IMR-90 (cell line): ENCODE measurements around the gene PLPP4. TPM values are rescaled to one million over a fixed set of nuclear protein-coding genes. Genes with fewer than 3 reads are reported as not detected.

ENCODE experiments used
- ATAC-seq: fragments of 200-7000 bp; cut with Tn5 transposase; 2 replicates; pipeline ENCODE4 v1.9.1; 2020; ENCODE audit warnings: low read depth, mild to moderate bottlenecking, moderate library complexity
- BruUV-seq: library from RNA; stranded (reverse); fragments of 400-500 nt; replicated peaks from 2 replicates; lab custom pipeline; 2021; lab: Mats Ljungman, UMichigan
- CTCF ChIA-PET: fragments of 300-600 bp; formaldehyde crosslinking; extraction: SDS; loops from one replicate; lab custom pipeline; 2021; ENCODE audit warnings: antibody characterized with exemption; lab: Yijun Ruan, JAX
- POLR2A ChIA-PET: fragments of 300-600 bp; sonication (Branson Sonifier 250); formaldehyde crosslinking; loops from one replicate; lab custom pipeline; 2022; ENCODE audit warnings: antibody characterized with exemption; ENCODE audit not compliant: unreplicated experiment; lab: Charles Lee
- DNase-seq: peaks from one replicate; pipeline ENCODE4 v3.0.0; 2013
- H2AFZ ChIP-seq: replicated peaks from 2 replicates; pipeline ENCODE3; 2013; ENCODE audit warnings: low read length, mild to moderate bottlenecking; ENCODE audit not compliant: poor library complexity
- H2AK5ac ChIP-seq: 2 replicates; pipeline ENCODE4 v1.6.1; 2013; ENCODE audit warnings: low read depth, low read length, inconsistent platforms
- H2AK9ac ChIP-seq: replicated peaks from 2 replicates; pipeline ENCODE3; 2013; ENCODE audit warnings: mild to moderate bottlenecking, low read depth, low read length, moderate library complexity; ENCODE audit not compliant: poor library complexity
- H2BK120ac ChIP-seq: 2 replicates; pipeline ENCODE4 v1.6.1; 2013; ENCODE audit warnings: low read depth, low read length, inconsistent platforms
- H2BK15ac ChIP-seq: 3 replicates; pipeline ENCODE4 v1.6.1; 2013; ENCODE audit warnings: low read depth, low read length, inconsistent platforms
- H2BK20ac ChIP-seq: 2 replicates; pipeline ENCODE4 v1.6.1; 2013; ENCODE audit warnings: low read depth, mild to moderate bottlenecking, inconsistent platforms, low read length, moderate library complexity
- H2BK5ac ChIP-seq: 2 replicates; pipeline ENCODE4 v1.6.1; 2013; ENCODE audit warnings: mild to moderate bottlenecking, low read depth, low read length, inconsistent platforms; ENCODE audit not compliant: poor library complexity, severe bottlenecking
- H3K14ac ChIP-seq: replicated peaks from 2 replicates; pipeline ENCODE4 v1.6.1; 2013; ENCODE audit warnings: low read depth, low read length, inconsistent platforms
- H3K18ac ChIP-seq: 2 replicates; pipeline ENCODE4 v1.6.1; 2013; ENCODE audit warnings: low read depth, low read length, control low read depth
- H3K23ac ChIP-seq: 2 replicates; pipeline ENCODE4 v1.6.1; 2013; ENCODE audit warnings: low read depth, low read length, inconsistent platforms
- H3K27ac ChIP-seq: 2 replicates; pipeline ENCODE4 v1.5.1; 2013; ENCODE audit warnings: mild to moderate bottlenecking, control low read depth, low read length; ENCODE audit not compliant: insufficient read depth
- H3K27me3 ChIP-seq: 2 replicates; pipeline ENCODE4 v1.6.1; 2013; ENCODE audit warnings: low read length; ENCODE audit not compliant: control insufficient read depth, insufficient read depth
- H3K36me3 ChIP-seq: 2 replicates; pipeline ENCODE4 v1.6.1; 2013; ENCODE audit warnings: low read length, mixed read lengths; ENCODE audit not compliant: control insufficient read depth, insufficient read depth
- H3K4ac ChIP-seq: 2 replicates; pipeline ENCODE4 v1.6.1; 2013; ENCODE audit warnings: low read depth, low read length, inconsistent platforms
- H3K4me1 ChIP-seq: 2 replicates; pipeline ENCODE4 v1.6.1; 2013; ENCODE audit warnings: low read length, mixed read lengths; ENCODE audit not compliant: control insufficient read depth, insufficient read depth
- H3K4me2 ChIP-seq: 2 replicates; pipeline ENCODE4 v1.6.1; 2013; ENCODE audit warnings: low read depth, mild to moderate bottlenecking, control low read depth, low read length, moderate library complexity
- H3K4me3 ChIP-seq: 2 replicates; pipeline ENCODE4 v1.5.1; 2013; ENCODE audit warnings: low read depth, mild to moderate bottlenecking, control low read depth, low read length, moderate library complexity; ENCODE audit not compliant: insufficient read depth
- H3K56ac ChIP-seq: 2 replicates; pipeline ENCODE4 v1.6.1; 2013; ENCODE audit warnings: low read length, inconsistent platforms; ENCODE audit not compliant: insufficient read depth; ENCODE audit errors: extremely low read depth
- H3K79me1 ChIP-seq, 2 experiments: 2 replicates each; pipeline ENCODE4 v1.6.1; 2013; ENCODE audit warnings: low read length in 2 of 2, inconsistent platforms in 1 of 2, low read depth in 1 of 2
- H3K9ac ChIP-seq: 2 replicates; pipeline ENCODE4 v1.6.1; 2013; ENCODE audit warnings: low read depth, low read length, control low read depth
- H3K9me1 ChIP-seq: 2 replicates; pipeline ENCODE4 v1.6.1; 2013; ENCODE audit warnings: low read length, inconsistent platforms; ENCODE audit not compliant: insufficient read depth
- H3K9me3 ChIP-seq: 2 replicates; pipeline ENCODE4 v1.6.1; 2013; ENCODE audit warnings: low read length; ENCODE audit not compliant: control insufficient read depth, insufficient read depth
- H4K20me1 ChIP-seq: 2 replicates; pipeline ENCODE4 v1.6.1; 2013; ENCODE audit warnings: low read length, inconsistent platforms; ENCODE audit not compliant: insufficient read depth
- H4K5ac ChIP-seq: 2 replicates; pipeline ENCODE4 v1.6.1; 2013; ENCODE audit warnings: mild to moderate bottlenecking, low read depth, low read length, control low read depth
- H4K8ac ChIP-seq, 2 experiments: 2 replicates each; pipeline ENCODE4 v1.6.1; 2013; ENCODE audit warnings: low read depth in 2 of 2, low read length in 2 of 2, control low read depth in 1 of 2, inconsistent platforms in 1 of 2
- H4K91ac ChIP-seq: 2 replicates; pipeline ENCODE4 v1.6.1; 2013; ENCODE audit warnings: low read depth, low read length, inconsistent platforms; ENCODE audit not compliant: insufficient read depth
- CEBPB ChIP-seq: IDR thresholded peaks from 2 replicates; pipeline ENCODE4 v1.6.1; 2012; ENCODE audit warnings: low read depth, low read length, improper control_type of control experiment
- CTCF ChIP-seq: conservative IDR thresholded peaks from 2 replicates; pipeline ENCODE4 v1.5.1; 2012; ENCODE audit warnings: mild to moderate bottlenecking, low read depth, low read length, improper control_type of control experiment
- MAZ ChIP-seq: IDR thresholded peaks from 2 replicates; pipeline ENCODE4 v1.6.1; 2012; ENCODE audit warnings: low read depth, mild to moderate bottlenecking, low read length, improper control_type of control experiment, moderate library complexity, borderline replicate concordance
- MXI1 ChIP-seq: IDR thresholded peaks from 2 replicates; pipeline ENCODE4 v1.6.1; 2012; ENCODE audit warnings: low read depth, mild to moderate bottlenecking, low read length, moderate library complexity, borderline replicate concordance
- NFE2L2 ChIP-seq: fragments of 150-350 bp; IDR thresholded peaks from 2 replicates; pipeline ENCODE4 v1.6.1; 2016; ENCODE audit warnings: low read depth, mild to moderate bottlenecking, low read length
- POLR2A ChIP-seq: IDR thresholded peaks from 2 replicates; pipeline ENCODE4 v1.6.1; 2012; ENCODE audit warnings: mild to moderate bottlenecking, low read depth, low read length
- RAD21 ChIP-seq: IDR thresholded peaks from 2 replicates; pipeline ENCODE4 v1.6.1; 2012; ENCODE audit warnings: low read length, improper control_type of control experiment
- SMC3 ChIP-seq: fragments of 150-350 bp; IDR thresholded peaks from 2 replicates; pipeline ENCODE4 v1.6.1; 2016; ENCODE audit warnings: low read depth, mild to moderate bottlenecking, antibody characterized with exemption, low read length, moderate library complexity
- WGBS, 2 experiments: methylation state at CpG; one replicate each; pipeline versions ENCODE4 v1.1.5 to v1.1.7; 2013; ENCODE audit warnings: missing lambda C conversion rate in 2 of 2; ENCODE audit not compliant: insufficient read length in 1 of 2; ENCODE audit errors: extremely low coverage in 2 of 2; 5-methylcytosine and 5-hydroxymethylcytosine counted together
- dilution Hi-C: fragments of 300-500 bp; cut with HindIII; formaldehyde crosslinking; loops from one replicate; pipeline ENCODE4 v1.14.3; 2018; ENCODE audit warnings: low sequenced_read_pairs; ENCODE audit not compliant: unreplicated experiment
- in situ Hi-C: fragments of 300-500 bp; cut with MboI; formaldehyde crosslinking; loops from 3 replicates; pipeline ENCODE4 v1.14.3; 2019; ENCODE audit warnings: low sequenced_read_pairs, inconsistent platforms, mixed read lengths
- intact Hi-C: fragments of 100-400 bp; cut with micrococcal nuclease; formaldehyde crosslinking; loops from 2 replicates; pipeline ENCODE4 v1.10.0; 2022
- polyA plus RNA-seq, 3 experiments: library from polyadenylated mRNA; depleted of rRNA; stranded (reverse); fragments of >200 nt; gene quantifications; 2 replicates each; pipeline ENCODE4 v1.2.3, GENCODE V29; 2012; ENCODE audit warnings: low replicate concordance in 1 of 3
- total RNA-seq: library from RNA; depleted of rRNA; stranded (reverse); fragments of >200 nt; gene quantifications from 2 replicates; pipeline ENCODE4 v1.2.3, GENCODE V29; 2012

The PLPP4 gene
- total and polyA plus RNA-seq, 2 of the 4 experiments (the other 2 are of a cell fraction): 0.18 to 0.60 TPM

GRCh38 chr10:120423431-120424197 is 33.4 kb upstream of the PLPP4 start:
- H3K4me1 ChIP-seq: no peaks in the 10 kb centered on the region
- H4K20me1 ChIP-seq: no peaks in the 10 kb centered on the region
- intact Hi-C loops (no loop called here), dilution Hi-C loops (no loop called here), in situ Hi-C loops (no loop called here)
- H3K56ac ChIP-seq: no peak overlapping the region
- no peak overlapping the region for H2BK20ac ChIP-seq
- H3K14ac ChIP-seq: no peak overlapping the region
- TF ChIP-seq CTCF (peak; percentile 40), CEBPB (no peak), NFE2L2 (no peak), SMC3 (no peak), MAZ (no peak), MXI1 (no peak), POLR2A (no peak), RAD21 (peak; percentile 23; the same call in 1 of the 2 replicates)
- H3K18ac ChIP-seq: no peak overlapping the region
- no peaks in the 10 kb centered on the region for H3K27me3 ChIP-seq
- no peak overlapping the region for H3K4me2 ChIP-seq
- ChIA-PET POLR2A (no interaction called here), CTCF (interaction anchor here (0.7 to 1.7 kb wide), 8 partner anchors 10 to 315 kb away, joined by 3 to 5 read pairs (median 3); no protein-coding TSS in a partner anchor)
- no peak overlapping the region for H2BK15ac ChIP-seq
- no peak overlapping the region for H4K91ac ChIP-seq
- no peak overlapping the region for H2AK5ac ChIP-seq
- H3K9ac ChIP-seq: no peak overlapping the region
- no peaks in the 10 kb centered on the region for H3K9me1 ChIP-seq
- no peak overlapping the region for H4K5ac ChIP-seq
- no peak for ATAC-seq
- H3K4ac ChIP-seq: no peak overlapping the region
- H3K79me1 ChIP-seq: no peaks in the 10 kb centered on the region
- H3K36me3 ChIP-seq: no peaks in the 10 kb centered on the region
- H3K27ac ChIP-seq: no peak overlapping the region
- no CpG with 5 or more reads among the region's 8 CpGs for WGBS, 2 experiments
- no peak overlapping the region for H2BK120ac ChIP-seq
- H2BK5ac ChIP-seq: no peak overlapping the region
- H4K8ac ChIP-seq: no peak overlapping the region
- H3K4me3 ChIP-seq: no peak overlapping the region
- no peak overlapping the region for H2AFZ ChIP-seq
- DNase-seq: peak; percentile 13
- H2AK9ac ChIP-seq: no peak overlapping the region
- H3K23ac ChIP-seq: no peak overlapping the region
- no TSS peak for BruUV-seq
- H3K9me3 ChIP-seq: peaks cover 25% of the 10 kb centered on the region
